K562 (cell line): ENCODE measurements around the gene MPV17L2. TPM values are rescaled to one million over a fixed set of nuclear protein-coding genes. Genes with fewer than 3 reads are reported as not detected.

Source experiments
- CC2D1A ChIP-seq: fragments of 450-650 bp; IDR thresholded peaks from 2 replicates; pipeline ENCODE4 v1.6.1; 2017; ENCODE audit warnings: mild to moderate bottlenecking
- CCNT2 ChIP-seq: IDR thresholded peaks from 2 replicates; pipeline ENCODE4 v1.6.1; 2011; ENCODE audit warnings: borderline replicate concordance, low read depth, mild to moderate bottlenecking, moderate library complexity, mixed read lengths, low read length; ENCODE audit not compliant: insufficient read length; ENCODE audit errors: extremely low read depth
- JUN ChIP-seq, 2 experiments: sonication (generic) in 1 of 2; formaldehyde crosslinking in 1 of 2; IDR thresholded peaks; 2 replicates each; pipeline versions ENCODE4 v1.6.1 to v1.8.0; 2012 to 2022; ENCODE audit warnings: borderline replicate concordance in 2 of 2, mild to moderate bottlenecking in 2 of 2, improper control_type of control experiment in 1 of 2, low read depth in 1 of 2, low read length in 1 of 2, missing genetic modification reagents in 1 of 2
- L3MBTL2 ChIP-seq: fragments of 450-650 bp; IDR thresholded peaks from 2 replicates; pipeline ENCODE4 v1.6.1; 2016; ENCODE audit warnings: mild to moderate bottlenecking, moderate library complexity
- NELFE ChIP-seq: IDR thresholded peaks from 2 replicates; pipeline ENCODE4 v1.6.1; 2011; ENCODE audit warnings: mild to moderate bottlenecking; ENCODE audit not compliant: insufficient read depth, insufficient read length
- NEUROD1 ChIP-seq: fragments of 150-350 bp; IDR thresholded peaks from 2 replicates; pipeline ENCODE4 v1.6.1; 2014; ENCODE audit warnings: borderline replicate concordance, low read length, low read depth; ENCODE audit not compliant: partially characterized antibody
- NFYB ChIP-seq: IDR thresholded peaks from 2 replicates; pipeline ENCODE4 v1.6.1; 2011; ENCODE audit warnings: mild to moderate bottlenecking, moderate library complexity; ENCODE audit not compliant: insufficient read length; ENCODE audit errors: extremely low read depth
- PHF21A ChIP-seq: fragments of 450-650 bp; IDR thresholded peaks from 2 replicates; pipeline ENCODE4 v1.6.1; 2017; ENCODE audit warnings: low read depth, borderline replicate concordance
- POLR2AphosphoS5 ChIP-seq: IDR thresholded peaks from 2 replicates; pipeline ENCODE4 v1.6.1; 2011; ENCODE audit warnings: mild to moderate bottlenecking, low read depth, low read length, moderate library complexity; ENCODE audit not compliant: control insufficient read depth, insufficient read depth
- RBFOX2 ChIP-seq: fragments of 200-400 bp; formaldehyde crosslinking; IDR thresholded peaks from 2 replicates; pipeline ENCODE4 v1.6.1; 2017; ENCODE audit warnings: low read depth, mild to moderate bottlenecking, low read length, moderate library complexity
- SAP30 ChIP-seq: fragments of 200-600 bp; sonication (generic); IDR thresholded peaks from 2 replicates; pipeline ENCODE4 v1.6.1; 2012; ENCODE audit warnings: borderline replicate concordance, low read depth, mild to moderate bottlenecking, moderate library complexity, low read length, control low read depth, inconsistent platforms; ENCODE audit not compliant: insufficient read depth, poor library complexity, severe bottlenecking
- TRIM24 ChIP-seq, 2 experiments: fragments of 450-650 bp; IDR thresholded peaks; 2 replicates each; pipeline ENCODE4 v1.6.1; 2016
- ZFX ChIP-seq: sonication (generic); formaldehyde crosslinking; IDR thresholded peaks from 2 replicates; pipeline ENCODE4 v1.8.0; 2022; ENCODE audit warnings: mild to moderate bottlenecking, missing genetic modification reagents, moderate library complexity
- ZNF384 ChIP-seq: IDR thresholded peaks from 2 replicates; pipeline ENCODE4 v1.6.1; 2012; ENCODE audit warnings: low read depth, low read length, improper control_type of control experiment
- polyA plus RNA-seq, 8 experiments: library from polyadenylated mRNA; depleted of rRNA in 4 of 8; stranded (reverse) in 5 of 8; unstranded in 3 of 8; fragments of >200 nt; fragmentation: Nextera tagmentation in 2 of 8; fragmentation: Illumina TruSeq in 1 of 8; extraction: Ambion mirVana in 2 of 8; extraction: Trizol in 1 of 8; gene quantifications; 2 replicates each; pipeline versions ENCODE4 v1.2.1 to v1.2.3, GENCODE V29; 2011 to 2014; ENCODE audit warnings: inconsistent platforms in 1 of 8, missing spikeins in 1 of 8
- total RNA-seq, 7 experiments: library from RNA; depleted of rRNA in 6 of 7; stranded (reverse); fragments of >200 nt in 6 of 7; fragmentation: Illumina TruSeq in 2 of 7; extraction: Trizol in 2 of 7; gene quantifications; 2 replicates each; pipeline versions ENCODE4 v1.2.1 to v1.2.3, GENCODE V29; 2011 to 2021; ENCODE audit warnings: low replicate concordance in 1 of 7
- TF ChIP-seq, protein P1 (sequence below): IDR thresholded peaks from 2 replicates; pipeline ENCODE4 v1.6.1; 2012; ENCODE audit warnings: low read depth, low read length, improper control_type of control experiment, borderline replicate concordance
- TF ChIP-seq, protein P2 (sequence below): sonication (generic); formaldehyde crosslinking; IDR thresholded peaks from 2 replicates; pipeline ENCODE4 v1.8.0; 2022; ENCODE audit warnings: missing genetic modification reagents, mild to moderate bottlenecking, moderate library complexity, borderline replicate concordance
- TF ChIP-seq, protein P3 (sequence below): fragments of 250-450 bp; sonication (Bioruptor Pico); IDR thresholded peaks from 2 replicates; pipeline ENCODE4 v1.9.0; 2021; ENCODE audit warnings: mild to moderate bottlenecking, inconsistent platforms

MPV17L2 gene
- total and polyA plus RNA-seq, 9 of the 15 experiments (the other 6 are each of a cell fraction or from before 2014, with no cell fraction given) = 10.6 to 60.2 (median 28.5) TPM

DNA sequence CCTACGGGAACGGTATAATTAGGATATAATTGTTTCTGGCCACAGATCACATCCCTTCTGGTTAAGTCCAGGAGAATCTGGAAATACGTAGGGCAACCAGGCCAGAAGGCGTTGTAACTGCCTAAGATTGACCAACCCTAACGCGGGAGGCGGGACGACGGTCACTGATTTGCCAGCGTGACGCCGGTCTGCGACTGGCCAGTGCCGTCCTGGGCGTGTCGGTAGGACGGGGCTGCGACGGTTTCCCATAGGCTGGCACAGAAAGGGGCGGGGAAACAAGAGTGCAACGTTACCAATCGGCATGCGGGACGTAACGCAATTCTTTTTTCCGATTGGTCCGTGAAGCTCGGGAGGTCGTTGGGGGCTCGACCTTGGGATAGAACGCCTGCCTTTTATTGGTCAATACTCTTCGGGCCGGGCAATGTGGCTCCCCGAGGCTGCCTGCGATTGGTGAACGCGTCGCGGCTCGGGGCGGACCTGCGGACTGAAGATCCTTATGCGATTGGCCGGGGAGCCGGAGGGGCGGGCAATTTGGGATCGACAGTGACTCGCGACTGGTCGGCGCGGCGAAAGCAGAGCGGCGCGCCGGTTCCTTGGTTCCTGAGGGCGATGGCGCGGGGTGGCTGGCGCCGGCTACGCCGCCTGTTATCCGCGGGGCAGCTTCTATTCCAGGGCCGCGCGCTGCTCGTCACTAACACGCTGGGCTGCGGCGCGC lies at the start of gene MPV17L2 (continued):
- TF ChIP-seq, protein P1, sequence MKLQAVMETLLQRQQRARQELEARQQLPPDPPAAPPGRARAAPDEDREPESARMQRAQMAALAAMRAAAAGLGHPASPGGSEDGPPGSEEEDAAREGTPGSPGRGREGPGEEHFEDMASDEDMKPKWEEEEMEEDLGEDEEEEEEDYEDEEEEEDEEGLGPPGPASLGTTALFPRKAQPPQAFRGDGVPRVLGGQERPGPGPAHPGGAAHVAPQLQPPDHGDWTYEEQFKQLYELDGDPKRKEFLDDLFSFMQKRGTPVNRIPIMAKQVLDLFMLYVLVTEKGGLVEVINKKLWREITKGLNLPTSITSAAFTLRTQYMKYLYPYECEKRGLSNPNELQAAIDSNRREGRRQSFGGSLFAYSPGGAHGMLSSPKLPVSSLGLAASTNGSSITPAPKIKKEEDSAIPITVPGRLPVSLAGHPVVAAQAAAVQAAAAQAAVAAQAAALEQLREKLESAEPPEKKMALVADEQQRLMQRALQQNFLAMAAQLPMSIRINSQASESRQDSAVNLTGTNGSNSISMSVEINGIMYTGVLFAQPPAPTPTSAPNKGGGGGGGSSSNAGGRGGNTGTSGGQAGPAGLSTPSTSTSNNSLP = peak; percentile 42; the same call in 1 of the 2 replicates
- TF ChIP-seq, protein P2, sequence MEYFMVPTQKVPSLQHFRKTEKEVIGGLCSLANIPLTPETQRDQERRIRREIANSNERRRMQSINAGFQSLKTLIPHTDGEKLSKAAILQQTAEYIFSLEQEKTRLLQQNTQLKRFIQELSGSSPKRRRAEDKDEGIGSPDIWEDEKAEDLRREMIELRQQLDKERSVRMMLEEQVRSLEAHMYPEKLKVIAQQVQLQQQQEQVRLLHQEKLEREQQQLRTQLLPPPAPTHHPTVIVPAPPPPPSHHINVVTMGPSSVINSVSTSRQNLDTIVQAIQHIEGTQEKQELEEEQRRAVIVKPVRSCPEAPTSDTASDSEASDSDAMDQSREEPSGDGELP (CRISPR knock-in tag) = peak; percentile 39; the same call in 1 of the 2 replicates
- TF ChIP-seq TRIM24 (IDR thresholded peaks at IDR 0.05) = no peak
- peak; percentile 85 for TF ChIP-seq SAP30
- TF ChIP-seq ZNF384 = no peak
- TF ChIP-seq RBFOX2 = peak; percentile 91
- peak; percentile 99 for TF ChIP-seq NEUROD1
- TF ChIP-seq, protein P3, sequence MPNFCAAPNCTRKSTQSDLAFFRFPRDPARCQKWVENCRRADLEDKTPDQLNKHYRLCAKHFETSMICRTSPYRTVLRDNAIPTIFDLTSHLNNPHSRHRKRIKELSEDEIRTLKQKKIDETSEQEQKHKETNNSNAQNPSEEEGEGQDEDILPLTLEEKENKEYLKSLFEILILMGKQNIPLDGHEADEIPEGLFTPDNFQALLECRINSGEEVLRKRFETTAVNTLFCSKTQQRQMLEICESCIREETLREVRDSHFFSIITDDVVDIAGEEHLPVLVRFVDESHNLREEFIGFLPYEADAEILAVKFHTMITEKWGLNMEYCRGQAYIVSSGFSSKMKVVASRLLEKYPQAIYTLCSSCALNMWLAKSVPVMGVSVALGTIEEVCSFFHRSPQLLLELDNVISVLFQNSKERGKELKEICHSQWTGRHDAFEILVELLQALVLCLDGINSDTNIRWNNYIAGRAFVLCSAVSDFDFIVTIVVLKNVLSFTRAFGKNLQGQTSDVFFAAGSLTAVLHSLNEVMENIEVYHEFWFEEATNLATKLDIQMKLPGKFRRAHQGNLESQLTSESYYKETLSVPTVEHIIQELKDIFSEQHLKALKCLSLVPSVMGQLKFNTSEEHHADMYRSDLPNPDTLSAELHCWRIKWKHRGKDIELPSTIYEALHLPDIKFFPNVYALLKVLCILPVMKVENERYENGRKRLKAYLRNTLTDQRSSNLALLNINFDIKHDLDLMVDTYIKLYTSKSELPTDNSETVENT = peak; percentile 78; the same call in 1 of the 2 replicates
- TF ChIP-seq CC2D1A = peak; percentile 70; the same call in 1 of the 2 replicates
- peak; percentile 36; the same call in 1 of the 2 replicates for TF ChIP-seq ZFX (CRISPR knock-in tag)
- peak; percentile 78; the same call in 1 of the 2 replicates for TF ChIP-seq PHF21A
- peak; percentile 35 for TF ChIP-seq CCNT2
- peak; percentile 58; the same call in 1 of the 2 replicates for TF ChIP-seq POLR2AphosphoS5
- TF ChIP-seq L3MBTL2 = peak; percentile 59; the same call in 1 of the 2 replicates
- no peak for TF ChIP-seq NELFE
- TF ChIP-seq NFYB = peak; percentile 92
- TF ChIP-seq JUN (IDR thresholded peaks at IDR 0.05; ENCODE audit: borderline replicate concordance, low read depth, low read length) = peak; percentile 18; the same call in 1 of the 2 replicates
- TF ChIP-seq JUN (CRISPR knock-in tag; IDR thresholded peaks at IDR 0.05; ENCODE audit: borderline replicate concordance) = no peak
